B cell (primary cell): ENCODE measurements around the gene MORN1. TPM values are rescaled to one million over a fixed set of nuclear protein-coding genes. Genes with fewer than 3 reads are reported as not detected.

Experiments used
- ATAC-seq: fragments of 200-7000 bp; cut with Tn5 transposase; one replicate; pipeline ENCODE4 v1.10.0; 2021; ENCODE audit warnings: low read depth, mild to moderate bottlenecking, moderate number of reproducible peaks, moderate library complexity
- CTCF ChIA-PET: fragments of 350-600 bp; sonication (Branson Sonifier 250); formaldehyde crosslinking; loops from one replicate; lab custom pipeline; 2021; ENCODE audit warnings: antibody characterized with exemption, inconsistent platforms; lab: Charles Lee
- POLR2A ChIA-PET: fragments of 350-600 bp; sonication (Branson Sonifier 250); formaldehyde crosslinking; loops from one replicate; lab custom pipeline; 2021; ENCODE audit warnings: antibody characterized with exemption; lab: Charles Lee
- DNase-seq: peaks from one replicate; pipeline ENCODE4 v3.0.0; 2013
- H2AFZ ChIP-seq: 2 replicates; pipeline ENCODE4 v1.6.1; 2012; ENCODE audit warnings: mild to moderate bottlenecking, low read depth, low read length; ENCODE audit not compliant: insufficient read depth, poor library complexity, severe bottlenecking
- H3K27ac ChIP-seq, 2 donors: 1 replicate in 1 of 2; 2 replicates in 1 of 2; pipeline ENCODE4 v1.5.1; 2012 to 2013; ENCODE audit warnings: low read length in 2 of 2, mild to moderate bottlenecking in 2 of 2, moderate library complexity in 1 of 2
- H3K27me3 ChIP-seq, 4 experiments: fragments of 200-600 bp in 1 of 4; sonication (generic) in 1 of 4; replicated peaks in 1 of 4; 1 replicate in 2 of 4; 2 replicates in 2 of 4; pipeline versions ENCODE4 v1.6.1 to v1.7.0; 2013 to 2016; ENCODE audit warnings: low read length in 3 of 4, mild to moderate bottlenecking in 2 of 4, mixed read lengths in 1 of 4, moderate library complexity in 1 of 4; ENCODE audit not compliant: insufficient read depth in 4 of 4, control insufficient read depth in 3 of 4; ENCODE audit errors: control extremely low read depth in 1 of 4
- H3K36me3 ChIP-seq, 2 experiments: replicated peaks in 1 of 2; 1 replicate in 1 of 2; 2 replicates in 1 of 2; pipeline versions ENCODE4 v1.6.1 to v1.7.1; 2013; ENCODE audit warnings: low read length in 1 of 2; ENCODE audit not compliant: insufficient read depth in 2 of 2, control insufficient read depth in 1 of 2; ENCODE audit errors: control extremely low read depth in 1 of 2, extremely low read depth in 1 of 2
- H3K4me1 ChIP-seq, 2 donors: fragments of 200-600 bp in 1 of 2; sonication (generic) in 1 of 2; 1 replicate in 1 of 2; 2 replicates in 1 of 2; pipeline versions ENCODE4 v1.5.1 to v1.6.1; 2013 to 2017; ENCODE audit warnings: low read length in 2 of 2; ENCODE audit not compliant: control insufficient read depth in 2 of 2, insufficient read depth in 2 of 2
- H3K4me2 ChIP-seq: replicated peaks from 2 replicates; pipeline ENCODE3; 2012; ENCODE audit warnings: mild to moderate bottlenecking, low read depth, low read length; ENCODE audit not compliant: poor library complexity, severe bottlenecking
- H3K4me3 ChIP-seq, 5 experiments: fragments of 200-600 bp in 1 of 5; sonication (generic) in 1 of 5; 1 replicate in 3 of 5; 2 replicates in 2 of 5; pipeline versions ENCODE4 v1.5.1 to v1.7.0; 2011 to 2016; ENCODE audit warnings: low read length in 4 of 5, mild to moderate bottlenecking in 4 of 5, low read depth in 2 of 5, control low read depth in 1 of 5, moderate library complexity in 1 of 5; ENCODE audit not compliant: insufficient read depth in 1 of 5; ENCODE audit errors: control extremely low read depth in 1 of 5, extremely low read depth in 1 of 5
- H3K79me2 ChIP-seq: fragments of 200-600 bp; sonication (generic); one replicate; pipeline ENCODE4 v1.6.0; 2016; ENCODE audit warnings: low read length; ENCODE audit not compliant: control insufficient read depth, insufficient read depth
- H3K9ac ChIP-seq: fragments of 200-600 bp; sonication (generic); 2 replicates; pipeline ENCODE4 v1.6.1; 2017; ENCODE audit warnings: mild to moderate bottlenecking, low read length, moderate library complexity
- H3K9me3 ChIP-seq, 3 donors: one replicate each; pipeline versions ENCODE4 v1.6.1 to v1.7.1; 2013; ENCODE audit warnings: low read length in 2 of 3; ENCODE audit not compliant: control insufficient read depth in 2 of 3, insufficient read depth in 1 of 3; ENCODE audit errors: control extremely low read depth in 1 of 3
- H4K20me1 ChIP-seq: 2 replicates; pipeline ENCODE4 v1.6.0; 2012; ENCODE audit warnings: mild to moderate bottlenecking, low read length; ENCODE audit not compliant: insufficient read depth, control insufficient read depth, poor library complexity, severe bottlenecking
- H3K27ac Mint-ChIP-seq: one replicate; pipeline ENCODE4 v1.8.0; 2021; ENCODE audit warnings: mixed read lengths
- H3K27me3 Mint-ChIP-seq: one replicate; pipeline ENCODE4 v1.8.0; 2021; ENCODE audit warnings: mixed read lengths
- H3K4me1 Mint-ChIP-seq: one replicate; pipeline ENCODE4 v1.8.0; 2021; ENCODE audit warnings: mixed read lengths
- H3K4me3 Mint-ChIP-seq: one replicate; pipeline ENCODE4 v1.8.0; 2021; ENCODE audit warnings: mixed read lengths
- H3K9me3 Mint-ChIP-seq: one replicate; pipeline ENCODE4 v1.8.0; 2022; ENCODE audit warnings: mixed read lengths; ENCODE audit not compliant: insufficient read depth
- CTCF ChIP-seq: fragments of 200-600 bp; IDR thresholded peaks from one replicate; pipeline ENCODE4 v1.8.0; 2022; ENCODE audit warnings: antibody characterized with exemption, mild to moderate bottlenecking
- EZH2 ChIP-seq: IDR thresholded peaks from 2 replicates; pipeline ENCODE4 v1.6.1; 2012; ENCODE audit warnings: borderline replicate concordance, low read depth, mild to moderate bottlenecking, moderate library complexity, low read length; ENCODE audit not compliant: insufficient read depth, poor library complexity, severe bottlenecking
- WGBS: methylation state at CpG from one replicate; pipeline ENCODE4 v1.1.5; 2013; ENCODE audit warnings: missing lambda C conversion rate; ENCODE audit not compliant: insufficient coverage; 5-methylcytosine and 5-hydroxymethylcytosine counted together
- intact Hi-C: fragments of 100-400 bp; cut with micrococcal nuclease; formaldehyde crosslinking; loops from one replicate; pipeline ENCODE4 v1.10.0; 2022
- polyA plus RNA-seq: library from polyadenylated mRNA; depleted of rRNA; stranded (reverse); fragments of >200 nt; gene quantifications from 2 replicates; pipeline ENCODE4 v1.2.3, GENCODE V29; 2012
- total RNA-seq, 2 donors: library from RNA; stranded (reverse); fragments of 120-200 nt in 1 of 2; gene quantifications; 1 replicate in 1 of 2; 2 replicates in 1 of 2; pipeline versions ENCODE4 v1.2.3 to v1.2.4, GENCODE V29; 2013 to 2022

Gene MORN1
- total and polyA plus RNA-seq, 2 donors (not counting 1 experiment from before 2014, with no cell fraction given): 10.2 to 32.6 TPM

GRCh38 chr1:2394761-2395160 lies 3.4 kb upstream of the MORN1 start:
- TF ChIP-seq CTCF (no peak), EZH2 (no peak)
- H3K4me1 ChIP-seq: peaks cover 25 to 32% of the 10 kb centered on the region in 2 donors
- POLR2A ChIA-PET: no interaction called here
- Mint-ChIP-seq H3K4me3 (no peak overlapping the region), H3K27me3 (no peaks in the 10 kb centered on the region), H3K4me1 (peaks cover 48% of the 10 kb centered on the region), H3K9me3 (no peaks in the 10 kb centered on the region), H3K27ac (no peak overlapping the region)
- H3K9me3 ChIP-seq: no peaks in the 10 kb centered on the region
- H3K9ac ChIP-seq: no peak overlapping the region
- peaks cover 2 to 57% of the 10 kb centered on the region in 2 experiments for H3K36me3 ChIP-seq
- ATAC-seq (no peak), DNase-seq (no peak)
- WGBS: 93% methylated on average over 11 of the region's 11 CpGs
- H2AFZ ChIP-seq: no peak overlapping the region
- H3K27me3 ChIP-seq: no peaks in the 10 kb centered on the region
- H3K79me2 ChIP-seq: peaks cover 86% of the 10 kb centered on the region
- peaks cover 64% of the 10 kb centered on the region for H4K20me1 ChIP-seq
- intact Hi-C loops: no loop called here
- CTCF ChIA-PET: interaction anchor here (1.4 kb wide), 1 partner anchor 200 kb away, joined by 4 read pairs; no protein-coding TSS in a partner anchor
- no peak overlapping the region for H3K4me3 ChIP-seq
- no peak overlapping the region for H3K4me2 ChIP-seq
- H3K27ac ChIP-seq: no peak overlapping the region

- DNase-seq: no peak
- no peaks in the 10 kb centered on the region for H3K9me3 ChIP-seq
- no peak overlapping the region for H3K4me3 ChIP-seq
- no peak overlapping the region for H2AFZ ChIP-seq
- WGBS: 99% methylated on average over 7 of the region's 7 CpGs
- H3K4me1 ChIP-seq: peaks cover 25 to 32% of the 10 kb centered on the region in 2 donors
- H3K79me2 ChIP-seq: peaks cover 83% of the 10 kb centered on the region
- no peaks in the 10 kb centered on the region for H3K27me3 ChIP-seq
- no peaks in the 10 kb centered on the region for H3K27me3 Mint-ChIP-seq
- H3K36me3 ChIP-seq: peaks cover 2 to 52% of the 10 kb centered on the region in 2 experiments
- H3K9me3 Mint-ChIP-seq: no peaks in the 10 kb centered on the region
- no peak overlapping the region for H3K4me2 ChIP-seq
- H3K27ac Mint-ChIP-seq: no peak overlapping the region
- ChIA-PET CTCF (interaction anchor here (1.4 kb wide), 1 partner anchor 199 kb away, joined by 4 read pairs; no protein-coding TSS in a partner anchor), POLR2A (no interaction called here)
- H3K27ac ChIP-seq: no peak overlapping the region
- TF ChIP-seq EZH2 (no peak), CTCF (no peak)
- H3K9ac ChIP-seq: no peak overlapping the region
- no peak overlapping the region for H3K4me3 Mint-ChIP-seq
- H4K20me1 ChIP-seq: peaks cover 58% of the 10 kb centered on the region
- intact Hi-C loops: no loop called here
- peaks cover 49% of the 10 kb centered on the region for H3K4me1 Mint-ChIP-seq
- ATAC-seq: no peak
Measured at GRCh38 chr1:2394220-2394619, 2.9 kb upstream of the MORN1 start.
